ENCODE measurements around the gene IP6K3.

Gene IP6K3

GRCh38 chr6:33770833-33771145 lies 24.1 kb upstream of the IP6K3 start:
- no peak for TF ChIP-seq MAX (IDR thresholded peaks at IDR 0.05; ENCODE audit: low read depth, low read length)
- TF ChIP-seq MYC (IDR thresholded peaks at IDR 0.05; ENCODE audit: low read depth, low read length), result no peak
- TF ChIP-seq CTCF (IDR thresholded peaks at IDR 0.05; ENCODE audit: low read depth, low read length), result no peak
- TF ChIP-seq POLR2A (IDR thresholded peaks at IDR 0.05; ENCODE audit: extremely low read depth, insufficient read length), result no peak
- DNase-seq (ENCODE audit: low read depth), result no peak
- no peak overlapping the region for H3K4me3 ChIP-seq (ENCODE audit: low read depth, low read length)

GRCh38 chr6:33770124-33770832 lies 23.6 kb upstream of the IP6K3 start:
- H3K4me3 ChIP-seq (ENCODE audit: low read depth, low read length), result no peak overlapping the region
- no peak for TF ChIP-seq CTCF (IDR thresholded peaks at IDR 0.05; ENCODE audit: low read depth, low read length)
- DNase-seq (ENCODE audit: low read depth), result no peak

GRCh38 chr6:33769248-33769821 lies 22.6 kb upstream of the IP6K3 start:
- no peak for DNase-seq (ENCODE audit: low read depth)
- TF ChIP-seq POLR2A (IDR thresholded peaks at IDR 0.05; ENCODE audit: extremely low read depth, insufficient read length) (no peak), MAX (IDR thresholded peaks at IDR 0.05; ENCODE audit: low read depth, low read length) (no peak), CTCF (IDR thresholded peaks at IDR 0.05; ENCODE audit: low read depth, low read length) (no peak), MYC (IDR thresholded peaks at IDR 0.05; ENCODE audit: low read depth, low read length) (no peak)
- H3K4me3 ChIP-seq (ENCODE audit: low read depth, low read length), result no peak overlapping the region

GRCh38 chr6:33768644-33769120 lies 22.0 kb upstream of the IP6K3 start:
- DNase-seq (ENCODE audit: low read depth), result peak; percentile 77
- TF ChIP-seq MYC (IDR thresholded peaks at IDR 0.05; ENCODE audit: low read depth, low read length) (no peak), POLR2A (IDR thresholded peaks at IDR 0.05; ENCODE audit: extremely low read depth, insufficient read length) (no peak), CTCF (IDR thresholded peaks at IDR 0.05; ENCODE audit: low read depth, low read length) (peak; percentile 93), MAX (IDR thresholded peaks at IDR 0.05; ENCODE audit: low read depth, low read length) (0 out of 2 replicates have a peak, but pooled peaks have one; percentile 10)
- H3K4me3 ChIP-seq (ENCODE audit: low read depth, low read length), result no peak overlapping the region

GRCh38 chr6:33766921-33767907 lies 20.5 kb upstream of the IP6K3 start:
- TF ChIP-seq MYC (IDR thresholded peaks at IDR 0.05; ENCODE audit: low read depth, low read length), result no peak
- TF ChIP-seq MAX (IDR thresholded peaks at IDR 0.05; ENCODE audit: low read depth, low read length), result no peak
- TF ChIP-seq POLR2A (IDR thresholded peaks at IDR 0.05; ENCODE audit: extremely low read depth, insufficient read length), result no peak
- no peak for TF ChIP-seq CTCF (IDR thresholded peaks at IDR 0.05; ENCODE audit: low read depth, low read length)
- H3K4me3 ChIP-seq (ENCODE audit: low read depth, low read length), result no peak overlapping the region
- DNase-seq (ENCODE audit: low read depth), result no peak
